Mesenchymal stem cell (in vitro differentiated cells and primary cell): ENCODE results near the gene TFAP2E.
A peak's percentile ranks its signal among the peaks of the same experiment; 100 is the strongest.

ENCODE experiments used
- DNase-seq: peaks from one replicate; pipeline ENCODE4 v3.0.0-alpha.2; 2013
- H2AFZ ChIP-seq: one replicate; pipeline ENCODE4 v1.6.1; 2013; ENCODE audit warnings: low read depth, mild to moderate bottlenecking, control low read depth, inconsistent platforms, low read length, moderate library complexity
- H2AK5ac ChIP-seq: 2 replicates; pipeline ENCODE4 v1.6.1; 2013; ENCODE audit warnings: low read length, moderate library complexity, mild to moderate bottlenecking, inconsistent platforms; ENCODE audit not compliant: severe bottlenecking
- H2BK120ac ChIP-seq: one replicate; pipeline ENCODE4 v1.6.1; 2013; ENCODE audit warnings: low read depth, mild to moderate bottlenecking, inconsistent platforms, low read length, moderate library complexity
- H2BK12ac ChIP-seq, 2 experiments: one replicate each; pipeline ENCODE4 v1.6.1; 2013; ENCODE audit warnings: inconsistent platforms in 2 of 2, low read length in 2 of 2, mild to moderate bottlenecking in 2 of 2, moderate library complexity in 2 of 2, control low read depth in 1 of 2
- H2BK15ac ChIP-seq: one replicate; pipeline ENCODE4 v1.6.1; 2013; ENCODE audit warnings: mild to moderate bottlenecking, low read depth, inconsistent platforms; ENCODE audit not compliant: poor library complexity, severe bottlenecking
- H2BK5ac ChIP-seq: 2 replicates; pipeline ENCODE4 v1.6.1; 2013; ENCODE audit warnings: low read depth, mild to moderate bottlenecking, low read length, control low read depth, inconsistent platforms; ENCODE audit not compliant: poor library complexity, severe bottlenecking
- H3K14ac ChIP-seq, 2 experiments: one replicate each; pipeline ENCODE4 v1.6.1; 2013; ENCODE audit warnings: inconsistent platforms in 2 of 2, low read length in 2 of 2, control low read depth in 1 of 2, mild to moderate bottlenecking in 1 of 2, moderate library complexity in 1 of 2
- H3K18ac ChIP-seq, 2 experiments: one replicate each; pipeline ENCODE4 v1.6.1; 2013; ENCODE audit warnings: inconsistent platforms in 2 of 2, low read length in 2 of 2, control low read depth in 1 of 2, low read depth in 1 of 2, mild to moderate bottlenecking in 1 of 2
- H3K23ac ChIP-seq, 2 experiments: one replicate each; pipeline ENCODE4 v1.6.1; 2013; ENCODE audit warnings: inconsistent platforms in 2 of 2, low read length in 2 of 2, mild to moderate bottlenecking in 2 of 2, moderate library complexity in 2 of 2, control low read depth in 1 of 2
- H3K27ac ChIP-seq: 2 replicates; pipeline ENCODE4 v1.5.1; 2013; ENCODE audit warnings: mild to moderate bottlenecking, moderate library complexity, low read length, control low read depth, inconsistent platforms; ENCODE audit not compliant: poor library complexity, severe bottlenecking
- H3K27me3 ChIP-seq, 2 experiments: 2 replicates each; pipeline versions ENCODE4 v1.6.1 to v1.7.0; 2013; ENCODE audit warnings: low read length in 2 of 2, mild to moderate bottlenecking in 2 of 2, moderate library complexity in 2 of 2, control low read depth in 1 of 2, inconsistent platforms in 1 of 2; ENCODE audit not compliant: control insufficient read depth in 1 of 2, insufficient read depth in 1 of 2
- H3K36me3 ChIP-seq, 2 experiments: 2 replicates each; pipeline versions ENCODE4 v1.6.1 to v1.7.0; 2013; ENCODE audit warnings: low read length in 2 of 2, control low read depth in 1 of 2, inconsistent platforms in 1 of 2, low read depth in 1 of 2, mild to moderate bottlenecking in 1 of 2; ENCODE audit not compliant: insufficient read depth in 2 of 2, control insufficient read depth in 1 of 2
- H3K4ac ChIP-seq, 2 experiments: one replicate each; pipeline ENCODE4 v1.6.1; 2013; ENCODE audit warnings: inconsistent platforms in 2 of 2, low read length in 2 of 2, mild to moderate bottlenecking in 2 of 2, moderate library complexity in 2 of 2, control low read depth in 1 of 2, low read depth in 1 of 2
- H3K4me1 ChIP-seq: 2 replicates; pipeline ENCODE4 v1.6.1; 2013; ENCODE audit warnings: low read depth, low read length, control low read depth; ENCODE audit not compliant: control insufficient read depth, insufficient read depth
- H3K4me2 ChIP-seq: 2 replicates; pipeline ENCODE4 v1.6.1; 2013; ENCODE audit warnings: low read length, mild to moderate bottlenecking, inconsistent platforms; ENCODE audit not compliant: poor library complexity, severe bottlenecking
- H3K4me3 ChIP-seq, 2 experiments: 2 replicates each; pipeline versions ENCODE4 v1.5.1 to v1.7.0; 2013; ENCODE audit warnings: low read length in 2 of 2, mild to moderate bottlenecking in 2 of 2, control low read depth in 1 of 2, low read depth in 1 of 2; ENCODE audit not compliant: insufficient read depth in 1 of 2
- H3K79me1 ChIP-seq: replicated peaks from 2 replicates; pipeline ENCODE4 v1.6.1; 2013; ENCODE audit warnings: mild to moderate bottlenecking, control low read depth, low read length, inconsistent platforms; ENCODE audit not compliant: poor library complexity, severe bottlenecking
- H3K9ac ChIP-seq: 2 replicates; pipeline ENCODE4 v1.7.0; 2013; ENCODE audit warnings: mild to moderate bottlenecking, low read length, moderate library complexity
- H3K9me3 ChIP-seq: 2 replicates; pipeline ENCODE4 v1.7.0; 2013; ENCODE audit warnings: mild to moderate bottlenecking, low read length; ENCODE audit not compliant: control insufficient read depth
- H4K8ac ChIP-seq: one replicate; pipeline ENCODE4 v1.6.1; 2013; ENCODE audit warnings: inconsistent platforms, mild to moderate bottlenecking, low read length, moderate library complexity
- H4K91ac ChIP-seq: one replicate; pipeline ENCODE4 v1.6.1; 2013; ENCODE audit warnings: mild to moderate bottlenecking, low read length, inconsistent platforms
- WGBS: methylation state at CpG from one replicate; pipeline ENCODE4 v1.1.7; 2013; ENCODE audit warnings: mixed read lengths; 5-methylcytosine and 5-hydroxymethylcytosine counted together

TFAP2E gene

GRCh38 chr1:35591211-35591610 lies 18.1 kb downstream of the TFAP2E start:
- Histone ChIP-seq H2BK12ac (no peak overlapping the region), H3K9me3 (no peaks in the 10 kb centered on the region), H2AK5ac (no peak overlapping the region), H2BK120ac (no peak overlapping the region), H3K4ac (no peak overlapping the region), H3K18ac (no peak overlapping the region), H4K8ac (no peak overlapping the region), H3K27ac (no peak overlapping the region), H3K23ac (no peak overlapping the region), H4K91ac (peak overlapping the region; percentile 52), H2BK15ac (no peak overlapping the region), H3K4me3 (no peak overlapping the region), H3K79me1 (no peaks in the 10 kb centered on the region), H3K27me3 (no peaks in the 10 kb centered on the region), H2BK5ac (no peak overlapping the region), H3K36me3 (peaks cover 12 to 25% of the 10 kb centered on the region in 2 experiments), H3K9ac (no peak overlapping the region), H3K4me1 (no peaks in the 10 kb centered on the region), H3K14ac (no peak overlapping the region), H3K4me2 (no peak overlapping the region), H2AFZ (no peak overlapping the region)
- WGBS, result 98% methylated on average over 8 of the region's 8 CpGs
- DNase-seq, result no peak

GRCh38 chr1:35592991-35593769 lies 20.1 kb downstream of the TFAP2E start:
- no peak overlapping the region for H2BK120ac ChIP-seq
- H2AK5ac ChIP-seq, result no peak overlapping the region
- no peak overlapping the region for H3K27ac ChIP-seq
- H3K79me1 ChIP-seq, result peaks cover 2% of the 10 kb centered on the region
- DNase-seq, result no peak
- no peak overlapping the region for H3K14ac ChIP-seq
- H4K8ac ChIP-seq, result no peak overlapping the region
- H2AFZ ChIP-seq, result no peak overlapping the region
- H2BK5ac ChIP-seq, result no peak overlapping the region
- H3K18ac ChIP-seq, result no peak overlapping the region
- no peak overlapping the region for H3K4me2 ChIP-seq
- peaks cover 23 to 32% of the 10 kb centered on the region in 2 experiments for H3K36me3 ChIP-seq
- no peak overlapping the region for H3K9ac ChIP-seq
- H3K9me3 ChIP-seq, result no peaks in the 10 kb centered on the region
- no peaks in the 10 kb centered on the region for H3K27me3 ChIP-seq
- H3K4ac ChIP-seq, result no peak overlapping the region
- 72% methylated on average over 8 of the region's 8 CpGs for WGBS
- no peak overlapping the region for H3K4me3 ChIP-seq
- H3K23ac ChIP-seq, result no peak overlapping the region
- no peaks in the 10 kb centered on the region for H3K4me1 ChIP-seq
- H4K91ac ChIP-seq, result no peak overlapping the region
- no peak overlapping the region for H2BK12ac ChIP-seq
- no peak overlapping the region for H2BK15ac ChIP-seq

- Histone ChIP-seq H3K79me1 (peaks cover 2% of the 10 kb centered on the region), H3K27me3 (no peaks in the 10 kb centered on the region), H3K4me2 (no peak overlapping the region), H3K14ac (no peak overlapping the region), H3K36me3 (peaks cover 25 to 32% of the 10 kb centered on the region in 2 experiments), H3K27ac (no peak overlapping the region), H3K4me3 (no peak overlapping the region), H4K91ac (no peak overlapping the region), H2BK5ac (no peak overlapping the region), H3K18ac (no peak overlapping the region), H3K9me3 (no peaks in the 10 kb centered on the region), H2BK120ac (no peak overlapping the region), H2BK15ac (no peak overlapping the region), H3K23ac (no peak overlapping the region), H2BK12ac (no peak overlapping the region), H3K9ac (no peak overlapping the region), H4K8ac (no peak overlapping the region), H2AK5ac (no peak overlapping the region), H2AFZ (no peak overlapping the region), H3K4ac (no peak overlapping the region), H3K4me1 (no peaks in the 10 kb centered on the region)
- 99% methylated on average over 8 of the region's 9 CpGs for WGBS
- DNase-seq, result no peak
Observed at GRCh38 chr1:35594005-35594760, 21.1 kb downstream of the TFAP2E start.

- no peak for DNase-seq
- H3K4me1 ChIP-seq, result no peaks in the 10 kb centered on the region
- H3K23ac ChIP-seq, result no peak overlapping the region
- no peaks in the 10 kb centered on the region for H3K9me3 ChIP-seq
- H2BK15ac ChIP-seq, result no peak overlapping the region
- no peak overlapping the region for H2AK5ac ChIP-seq
- no peak overlapping the region for H4K91ac ChIP-seq
- H2BK120ac ChIP-seq, result no peak overlapping the region
- H3K27ac ChIP-seq, result no peak overlapping the region
- H2BK5ac ChIP-seq, result no peak overlapping the region
- 98% methylated on average over 7 of the region's 7 CpGs for WGBS
- H3K18ac ChIP-seq, result no peak overlapping the region
- H3K79me1 ChIP-seq, result peaks cover 7% of the 10 kb centered on the region
- no peak overlapping the region for H3K9ac ChIP-seq
- H3K4ac ChIP-seq, result no peak overlapping the region
- peaks cover 31 to 38% of the 10 kb centered on the region in 2 experiments for H3K36me3 ChIP-seq
- no peak overlapping the region for H2BK12ac ChIP-seq
- H3K27me3 ChIP-seq, result no peaks in the 10 kb centered on the region
- H4K8ac ChIP-seq, result no peak overlapping the region
- no peak overlapping the region for H2AFZ ChIP-seq
- no peak overlapping the region for H3K4me2 ChIP-seq
- no peak overlapping the region for H3K14ac ChIP-seq
- H3K4me3 ChIP-seq, result no peak overlapping the region
Observed at GRCh38 chr1:35595684-35596083, 22.6 kb downstream of the TFAP2E start.
